ENCODE data around the gene HCCS.
"Not testable (repeated sequence)": the region's sequence is repeated elsewhere in the genome, so short reads cannot be mapped to it uniquely, and the experiment has no call there.

The HCCS gene

GRCh38 chrX:11111037-11111851 is at the start of gene HCCS:
Gene HCCS (plus strand): TSS chrX:11111332. CDS start chrX:11112061, 729 bp downstream.
- peak; percentile 80 for DNase-seq

- no peak for DNase-seq
These were observed 46.9 kb upstream of the HCCS start for GRCh38 chrX:11064276-11064675.

- no peak for DNase-seq
These were observed 46.1 kb upstream of the HCCS start for GRCh38 chrX:11064851-11065600.

- no peak for DNase-seq
These were observed 44.3 kb upstream of the HCCS start for GRCh38 chrX:11066812-11067211.

- no peak for DNase-seq
These were observed 37.8 kb upstream of the HCCS start for GRCh38 chrX:11073381-11073780.

GRCh38 chrX:11080741-11081305 is 30.3 kb upstream of the HCCS start:
- no peak for DNase-seq

GRCh38 chrX:11081511-11081910 is 29.6 kb upstream of the HCCS start:
- DNase-seq = no peak

- no peak for DNase-seq
These were observed 25.8 kb upstream of the HCCS start for GRCh38 chrX:11085305-11085704.

- no peak for DNase-seq
These were observed 21.3 kb upstream of the HCCS start for GRCh38 chrX:11089802-11090201.

GRCh38 chrX:11097933-11098332 is 13.2 kb upstream of the HCCS start:
- no peak for DNase-seq

GRCh38 chrX:11099465-11099864 is 11.7 kb upstream of the HCCS start:
- DNase-seq = no peak

GRCh38 chrX:11100281-11101035 is 10.7 kb upstream of the HCCS start:
- DNase-seq = no peak

GRCh38 chrX:11103006-11103405 is 8.1 kb upstream of the HCCS start:
- no peak for DNase-seq

- no peak for DNase-seq
These were observed 7.4 kb upstream of the HCCS start for GRCh38 chrX:11103751-11104150.

- no peak for DNase-seq
These were observed 6.1 kb upstream of the HCCS start for GRCh38 chrX:11105080-11105479.

- DNase-seq = no peak
These were observed 2.7 kb upstream of the HCCS start for GRCh38 chrX:11108253-11108941.

- no peak for DNase-seq
These were observed 1.2 kb upstream of the HCCS start for GRCh38 chrX:11109968-11110367.

- DNase-seq = no peak
These were observed 815 bp downstream of the HCCS start for GRCh38 chrX:11111947-11112346.

GRCh38 chrX:11113731-11114130 is 2.6 kb downstream of the HCCS start:
- no peak for DNase-seq

- DNase-seq = no peak
These were observed 6.6 kb downstream of the HCCS start for GRCh38 chrX:11117745-11118144.

- DNase-seq = no peak
These were observed 8.3 kb downstream of the HCCS start for GRCh38 chrX:11119313-11119943.

- DNase-seq = not testable (repeated sequence)
These were observed 12.0 kb downstream of the HCCS start for GRCh38 chrX:11123087-11123486.

Measured in activated T-cell treated with anti-CD3 and anti-CD28 coated beads, Interleukin-2, amount 50 U/mL, for 1 hour (primary cell).